Upper lobe of left lung (tissue), 6 donors: ENCODE measurements around the gene SEC31B. TPM values are rescaled to one million over a fixed set of nuclear protein-coding genes. Genes with fewer than 3 reads are reported as not detected.

ENCODE experiments used
- ATAC-seq, 2 donors: fragments of 200-7000 bp; cut with Tn5 transposase; one replicate each; pipeline ENCODE4 v1.9.1; 2022; ENCODE audit warnings: mild to moderate bottlenecking in 2 of 2, moderate library complexity in 2 of 2; ENCODE audit not compliant: low FRiP score in 2 of 2
- DNase-seq, 2 donors: peaks; one replicate each; pipeline ENCODE4 v3.0.0-alpha.2; 2019 to 2020
- H3K27ac ChIP-seq, 4 donors: fragments of 200-600 bp; sonication (generic); one replicate each; pipeline ENCODE4 v1.5.1; 2016 to 2019
- H3K27me3 ChIP-seq, 4 donors: fragments of 200-600 bp; sonication (generic); one replicate each; pipeline ENCODE4 v1.5.1; 2017 to 2019
- H3K36me3 ChIP-seq, 4 donors: fragments of 200-600 bp; sonication (generic); one replicate each; pipeline ENCODE4 v1.5.1; 2016 to 2019
- H3K4me1 ChIP-seq, 4 donors: fragments of 200-600 bp; sonication (generic); one replicate each; pipeline ENCODE4 v1.5.1; 2018 to 2019
- H3K4me3 ChIP-seq, 4 donors: fragments of 200-600 bp; sonication (generic); one replicate each; pipeline ENCODE4 v1.5.1; 2017 to 2019; ENCODE audit warnings: mild to moderate bottlenecking in 2 of 4, moderate library complexity in 1 of 4
- H3K9me3 ChIP-seq, 4 donors: fragments of 200-600 bp; sonication (generic); one replicate each; pipeline ENCODE4 v1.5.1; 2018 to 2019
- EP300 ChIP-seq, 4 donors: sonication (generic); formaldehyde crosslinking; IDR thresholded peaks; one replicate each; pipeline ENCODE4 v1.5.1; 2017; ENCODE audit warnings: antibody characterized with exemption in 4 of 4, control low read depth in 2 of 4
- POLR2A ChIP-seq, 4 donors: fragments of 450-650 bp; IDR thresholded peaks; one replicate each; pipeline ENCODE4 v1.5.1; 2016 to 2017; ENCODE audit warnings: antibody characterized with exemption in 4 of 4, mild to moderate bottlenecking in 2 of 4
- POLR2AphosphoS5 ChIP-seq, 2 donors: sonication (generic); formaldehyde crosslinking; IDR thresholded peaks; one replicate each; pipeline ENCODE4 v1.5.1; 2017; ENCODE audit warnings: antibody characterized with exemption in 2 of 2
- WGBS, 2 donors: methylation state at CpG; one replicate each; pipeline ENCODE4 v1.1.5; 2017 to 2018; 5-methylcytosine and 5-hydroxymethylcytosine counted together
- total RNA-seq, 6 donors: library from RNA; depleted of rRNA in 4 of 6; stranded (reverse); fragments of >200 nt in 4 of 6; gene quantifications; one replicate each; pipeline versions ENCODE4 v1.1.0 to v1.2.1, GENCODE V29; 2016 to 2021
- TF ChIP-seq, protein P1 (sequence below), 6 experiments: fragments of 450-650 bp in 4 of 6; fragments of 200-600 bp in 2 of 6; sonication (generic) in 2 of 6; IDR thresholded peaks; one replicate each; pipeline ENCODE4 v1.5.1; 2016 to 2019; ENCODE audit warnings: antibody characterized with exemption in 6 of 6
- donor health status: DM: no; HTN: no; CAD: no; lungs with moderate emphysema.
- donor health status: DM: no; HTN: yes; CAD: no; lungs with severe emphysema.

Gene SEC31B
- total RNA-seq, 6 donors from 2014 or later = 3.6 to 43.0 (median 10.3) TPM

DNA sequence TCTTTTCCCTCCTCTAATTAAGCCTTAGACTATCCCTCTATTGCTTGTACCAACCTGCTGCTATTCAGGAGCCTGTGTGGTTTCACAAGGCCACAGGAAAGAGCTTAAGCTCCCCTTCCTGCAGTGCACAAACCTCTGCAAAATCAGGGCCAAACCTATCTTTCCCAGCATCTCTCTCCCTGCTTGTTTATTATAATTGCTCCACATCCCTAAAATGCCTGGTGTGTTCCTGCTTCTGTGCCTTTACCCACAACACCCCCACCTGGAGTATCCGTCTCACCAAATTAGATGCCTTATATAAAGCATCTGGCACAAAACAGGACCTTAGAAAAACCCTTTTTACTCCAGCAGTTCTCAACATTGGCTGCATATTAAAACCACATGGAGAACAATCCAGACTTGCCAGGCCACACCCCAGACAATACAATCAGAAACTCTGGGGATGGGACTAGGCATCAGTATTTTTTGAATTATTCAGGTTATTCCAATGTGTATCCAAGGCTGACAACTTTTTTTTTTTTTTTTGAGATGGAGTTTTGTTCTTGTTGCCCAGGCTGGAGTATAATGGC lies 16.7 kb downstream of the SEC31B start:
- Histone ChIP-seq H3K4me1 (no peaks in the 10 kb centered on the region), H3K36me3 (peaks cover 4 to 59% (median 35%) of the 10 kb centered on the region in 4 donors), H3K27ac (no peak overlapping the region), H3K4me3 (no peak overlapping the region), H3K27me3 (no peaks in the 10 kb centered on the region), H3K9me3 (no peaks in the 10 kb centered on the region)
- 91 to 100% methylated on average over 1 of the region's 1 CpG for WGBS, 2 donors
- DNase-seq (no peak), ATAC-seq (no peak)
- TF ChIP-seq POLR2A (IDR thresholded peaks at IDR 0.05) = no peak

DNA sequence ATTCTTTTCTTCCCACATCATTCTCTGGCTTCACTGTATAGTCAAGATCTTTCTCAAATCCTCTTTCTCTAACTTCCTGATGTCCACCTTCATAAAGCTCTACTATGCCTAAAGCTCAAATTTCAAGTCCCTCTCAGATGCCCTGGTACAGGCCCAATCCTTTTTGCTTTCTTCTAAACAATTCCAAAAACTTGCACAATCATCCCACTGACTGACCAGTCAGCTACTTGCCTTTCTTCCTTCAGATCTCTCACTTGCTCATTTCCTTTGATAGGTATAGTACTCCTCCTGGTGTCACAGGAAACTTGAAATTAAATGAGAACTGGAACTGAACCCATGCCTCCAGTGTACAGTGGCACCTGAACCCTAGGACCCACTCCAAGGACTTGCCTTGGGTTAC lies 18.2 kb downstream of the SEC31B start:
- H3K4me3 ChIP-seq = no peak overlapping the region
- H3K9me3 ChIP-seq = no peaks in the 10 kb centered on the region
- TF ChIP-seq POLR2AphosphoS5 (IDR thresholded peaks at IDR 0.05) = no peak
- TF ChIP-seq, protein P1, sequence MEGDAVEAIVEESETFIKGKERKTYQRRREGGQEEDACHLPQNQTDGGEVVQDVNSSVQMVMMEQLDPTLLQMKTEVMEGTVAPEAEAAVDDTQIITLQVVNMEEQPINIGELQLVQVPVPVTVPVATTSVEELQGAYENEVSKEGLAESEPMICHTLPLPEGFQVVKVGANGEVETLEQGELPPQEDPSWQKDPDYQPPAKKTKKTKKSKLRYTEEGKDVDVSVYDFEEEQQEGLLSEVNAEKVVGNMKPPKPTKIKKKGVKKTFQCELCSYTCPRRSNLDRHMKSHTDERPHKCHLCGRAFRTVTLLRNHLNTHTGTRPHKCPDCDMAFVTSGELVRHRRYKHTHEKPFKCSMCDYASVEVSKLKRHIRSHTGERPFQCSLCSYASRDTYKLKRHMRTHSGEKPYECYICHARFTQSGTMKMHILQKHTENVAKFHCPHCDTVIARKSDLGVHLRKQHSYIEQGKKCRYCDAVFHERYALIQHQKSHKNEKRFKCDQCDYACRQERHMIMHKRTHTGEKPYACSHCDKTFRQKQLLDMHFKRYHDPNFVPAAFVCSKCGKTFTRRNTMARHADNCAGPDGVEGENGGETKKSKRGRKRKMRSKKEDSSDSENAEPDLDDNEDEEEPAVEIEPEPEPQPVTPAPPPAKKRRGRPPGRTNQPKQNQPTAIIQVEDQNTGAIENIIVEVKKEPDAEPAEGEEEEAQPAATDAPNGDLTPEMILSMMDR (IDR thresholded peaks at IDR 0.05) = no peak
- TF ChIP-seq EP300 (IDR thresholded peaks at IDR 0.05) = no peak
- TF ChIP-seq POLR2A (IDR thresholded peaks at IDR 0.05) = no peak
- ATAC-seq (no peak), DNase-seq (no peak)
- no peaks in the 10 kb centered on the region for H3K4me1 ChIP-seq
- H3K27ac ChIP-seq = no peak overlapping the region
- peaks cover 9 to 61% (median 40%) of the 10 kb centered on the region in 4 donors for H3K36me3 ChIP-seq
- no peaks in the 10 kb centered on the region for H3K27me3 ChIP-seq

DNA sequence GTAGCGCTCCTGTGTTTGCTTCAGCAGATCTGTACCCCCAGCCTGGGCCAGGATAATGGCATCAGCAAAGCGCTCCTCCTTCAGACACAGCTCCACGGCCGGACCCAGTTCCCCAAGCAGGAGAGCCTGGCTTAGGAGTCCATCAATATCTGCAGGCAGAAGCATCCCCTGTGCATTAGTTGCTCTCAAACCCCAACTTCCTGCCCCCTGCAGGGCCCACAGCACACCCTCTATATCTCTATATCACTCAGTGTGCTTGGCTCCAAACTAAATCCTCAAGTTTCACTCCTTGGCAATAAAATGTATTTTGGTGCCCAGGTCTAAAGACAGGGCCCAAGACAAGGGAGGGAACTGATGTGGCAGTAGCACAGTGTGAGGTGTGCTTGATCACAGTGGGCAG lies 21.6 kb downstream of the SEC31B start:
- no peak for ATAC-seq
- Histone ChIP-seq H3K4me3 (no peak overlapping the region), H3K27me3 (no peaks in the 10 kb centered on the region), H3K36me3 (peaks cover 9 to 74% (median 45%) of the 10 kb centered on the region in 4 donors), H3K9me3 (no peaks in the 10 kb centered on the region), H3K4me1 (no peaks in the 10 kb centered on the region), H3K27ac (no peak overlapping the region)
- WGBS, 2 donors = 91 to 94% methylated on average over 3 to 4 of the region's 4 CpGs
- TF ChIP-seq POLR2A (IDR thresholded peaks at IDR 0.05) (no peak), EP300 (IDR thresholded peaks at IDR 0.05) (no peak), POLR2AphosphoS5 (IDR thresholded peaks at IDR 0.05) (no peak)
- TF ChIP-seq, protein P1 (IDR thresholded peaks at IDR 0.05) = no peak
- DNase-seq = no peak

DNA sequence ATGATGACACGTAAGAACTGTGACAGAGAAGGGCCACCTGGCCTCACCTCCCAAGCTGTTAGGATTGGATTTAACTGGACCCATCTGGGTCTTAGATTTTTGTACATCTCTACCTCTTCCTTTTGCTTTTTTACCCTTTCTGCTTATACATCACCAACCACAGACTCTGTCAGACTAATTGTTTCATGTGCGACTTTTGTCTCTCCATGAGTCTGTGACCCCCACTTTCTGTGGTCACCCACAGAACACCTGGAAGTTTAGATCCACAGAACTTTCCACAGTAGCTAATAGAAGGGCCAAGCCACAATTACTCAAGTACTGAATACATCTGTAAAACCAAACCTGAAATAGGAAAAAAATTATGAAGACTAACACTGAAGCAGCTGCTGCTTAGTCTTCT lies 23.1 kb downstream of the SEC31B start:
- DNase-seq (no peak), ATAC-seq (no peak)
- Histone ChIP-seq H3K9me3 (no peaks in the 10 kb centered on the region), H3K27me3 (no peaks in the 10 kb centered on the region), H3K4me1 (no peaks in the 10 kb centered on the region), H3K36me3 (peaks cover 5 to 71% (median 45%) of the 10 kb centered on the region in 4 donors), H3K27ac (no peak overlapping the region), H3K4me3 (no peak overlapping the region)
- TF ChIP-seq, protein P1 (IDR thresholded peaks at IDR 0.05) = no peak
- no peak for TF ChIP-seq POLR2A (IDR thresholded peaks at IDR 0.05)
- TF ChIP-seq EP300 (IDR thresholded peaks at IDR 0.05) = no peak
- no peak for TF ChIP-seq POLR2AphosphoS5 (IDR thresholded peaks at IDR 0.05)
- WGBS, 2 donors = 88 to 98% methylated on average over 2 of the region's 2 CpGs

DNA sequence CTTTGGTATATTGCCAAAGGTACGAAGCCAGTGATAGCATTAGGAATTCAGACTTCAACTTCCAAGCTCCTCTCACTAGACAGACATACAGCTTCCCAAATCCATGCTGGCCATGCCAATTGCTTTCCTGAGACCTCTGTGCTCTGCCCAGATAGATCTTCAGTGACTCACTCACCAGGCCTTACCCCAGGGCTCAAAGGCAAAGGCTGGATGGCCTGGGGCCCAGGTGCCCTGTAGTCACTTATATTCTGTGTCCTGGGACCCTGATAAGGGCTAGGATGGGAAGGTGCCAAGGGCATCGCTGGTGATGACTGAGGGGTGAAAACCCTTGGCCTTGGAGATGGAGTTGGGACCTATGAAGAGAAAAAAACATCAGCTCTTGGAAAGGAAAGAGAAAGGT lies 29.1 kb downstream of the SEC31B start:
- no peak overlapping the region for H3K4me3 ChIP-seq
- DNase-seq = no peak
- TF ChIP-seq POLR2A (IDR thresholded peaks at IDR 0.05) = no peak
- TF ChIP-seq, protein P1 (IDR thresholded peaks at IDR 0.05) = no peak
- no peak for TF ChIP-seq EP300 (IDR thresholded peaks at IDR 0.05)
- TF ChIP-seq POLR2AphosphoS5 (IDR thresholded peaks at IDR 0.05) = no peak
- no peak overlapping the region for H3K27ac ChIP-seq
- no peaks in the 10 kb centered on the region for H3K27me3 ChIP-seq
- no peaks in the 10 kb centered on the region for H3K4me1 ChIP-seq
- WGBS, 2 donors = 93 to 97% methylated on average over 2 of the region's 2 CpGs
- peaks cover 0 to 71% (median 39%) of the 10 kb centered on the region in 4 donors for H3K36me3 ChIP-seq
- ATAC-seq = no peak
- H3K9me3 ChIP-seq = no peaks in the 10 kb centered on the region
